GM21529 (cell line): ENCODE results near the gene IL5.
"Not testable (repeated sequence)": the region's sequence is repeated elsewhere in the genome, so short reads cannot be mapped to it uniquely, and the experiment has no call there.

Experiments used
- ATAC-seq: cut with Tn5 transposase; IDR thresholded peaks from one replicate; pipeline ENCODE4 v1.9.1; 2021; ENCODE audit not compliant: unreplicated experiment

The IL5 gene

DNA sequence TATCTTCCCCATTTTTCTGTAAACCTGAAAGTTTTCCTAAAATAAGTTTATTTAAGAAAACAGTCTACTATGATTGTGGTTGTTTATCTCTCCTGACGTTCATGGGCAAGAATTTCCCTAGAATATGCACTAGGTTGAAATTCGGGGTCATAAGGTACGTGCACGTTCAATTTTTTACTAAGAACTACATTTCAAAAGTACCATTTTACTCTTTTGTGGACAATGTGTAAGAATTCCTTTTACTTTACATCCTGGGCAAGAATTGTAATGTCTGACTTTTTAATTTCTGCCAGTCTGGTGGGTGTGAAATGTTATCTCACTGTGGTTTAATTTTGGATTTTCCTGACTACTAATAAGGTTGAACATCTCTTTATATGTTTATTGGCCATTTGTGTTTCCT is 12.4 kb downstream of the IL5 start:
- no peak for ATAC-seq

GRCh38 chr5:132528866-132529634 is 14.3 kb downstream of the IL5 start:
- no peak for ATAC-seq

- ATAC-seq: no peak
Measured at GRCh38 chr5:132528021-132528420, 15.3 kb downstream of the IL5 start.

DNA sequence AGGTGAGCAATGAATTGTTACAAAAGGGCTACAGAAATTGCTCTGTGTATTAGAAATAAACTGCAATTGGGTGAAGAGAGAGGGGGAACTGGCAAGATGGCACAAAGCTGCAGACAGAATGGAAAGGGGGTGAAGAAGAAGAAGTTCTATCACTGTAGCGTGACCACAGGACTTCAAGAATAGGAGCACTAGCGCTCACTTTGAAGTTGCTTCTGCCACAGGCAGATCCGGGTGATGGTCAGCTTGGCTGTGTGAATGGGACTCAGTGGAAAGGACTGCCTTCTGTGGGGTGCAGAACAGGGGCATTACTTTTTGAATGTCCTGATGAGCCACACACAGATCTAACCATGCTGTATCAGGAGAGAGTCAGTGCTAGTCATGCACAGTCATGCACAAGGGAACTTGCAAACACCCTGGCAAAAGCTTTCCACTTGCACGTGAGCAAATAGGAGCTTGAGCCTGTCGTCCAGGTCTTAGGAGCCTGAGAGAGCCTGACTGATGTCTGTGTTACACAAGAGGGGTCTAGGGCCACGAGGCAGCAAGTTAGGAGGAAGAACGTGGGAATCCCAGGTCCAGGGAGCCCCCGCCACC is 16.3 kb downstream of the IL5 start:
- ATAC-seq: no peak

GRCh38 chr5:132526290-132526973 is 16.9 kb downstream of the IL5 start:
- ATAC-seq: peak; percentile 44

DNA sequence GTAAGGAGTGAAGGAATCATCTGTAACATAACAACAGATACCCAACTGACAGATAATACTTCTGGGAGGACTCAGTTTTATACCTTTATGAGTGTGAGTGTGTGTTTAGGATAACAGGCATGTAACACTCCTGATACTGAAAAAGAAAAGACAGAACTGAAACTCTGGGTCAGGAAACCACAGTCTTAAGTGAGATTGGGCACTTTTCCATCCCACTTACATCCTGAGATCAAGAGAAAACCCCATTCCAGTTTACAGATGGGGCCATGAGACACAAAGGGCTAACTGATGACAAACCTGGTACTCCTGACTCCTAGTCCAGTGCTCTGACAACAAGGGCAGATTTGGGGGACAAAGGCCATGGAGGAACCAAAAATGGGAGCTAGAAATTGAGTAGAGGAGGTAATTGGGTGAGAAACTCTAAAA is 18.0 kb downstream of the IL5 start:
- peak; percentile 74 for ATAC-seq

DNA sequence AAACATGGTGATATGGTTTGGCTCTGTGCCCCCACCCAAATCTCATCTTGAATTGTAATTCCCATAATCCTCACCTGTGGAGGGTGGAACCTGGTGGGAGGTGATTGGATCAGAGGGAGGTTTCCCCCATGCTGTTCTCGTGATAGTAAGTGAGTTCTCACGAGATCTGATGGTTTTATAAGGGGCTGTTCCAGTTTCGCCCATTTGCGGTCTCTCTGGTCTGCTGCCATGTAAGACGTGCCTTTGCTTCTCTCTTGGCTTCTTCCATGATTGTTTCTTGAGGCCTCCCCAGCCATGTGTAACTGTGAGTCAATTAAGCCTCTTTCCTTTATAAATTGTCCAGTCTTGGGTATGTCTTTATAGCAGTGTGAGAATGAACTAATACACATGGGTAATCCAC is 18.4 kb downstream of the IL5 start:
- not testable (repeated sequence) for ATAC-seq

DNA sequence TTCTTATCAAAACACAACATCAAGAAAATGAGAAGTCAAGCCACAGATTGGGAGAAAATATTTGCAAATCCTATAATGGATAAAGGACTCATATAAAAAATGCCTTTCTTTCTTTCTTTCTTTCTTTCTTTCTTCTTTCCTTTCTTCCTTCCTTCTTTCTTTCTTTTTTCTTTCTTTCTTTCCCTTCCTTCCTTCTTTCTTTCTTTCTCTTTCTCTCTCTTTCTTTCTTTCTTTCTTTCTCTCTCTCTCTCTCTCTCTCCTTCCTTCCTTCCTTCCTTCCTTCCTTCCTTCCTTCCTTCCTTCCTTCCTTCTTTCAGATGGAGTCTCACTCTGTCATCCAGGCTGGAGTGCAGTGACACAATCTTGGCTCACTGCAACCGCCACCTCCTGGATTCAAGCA is 21.3 kb downstream of the IL5 start:
- not testable (repeated sequence) for ATAC-seq

DNA sequence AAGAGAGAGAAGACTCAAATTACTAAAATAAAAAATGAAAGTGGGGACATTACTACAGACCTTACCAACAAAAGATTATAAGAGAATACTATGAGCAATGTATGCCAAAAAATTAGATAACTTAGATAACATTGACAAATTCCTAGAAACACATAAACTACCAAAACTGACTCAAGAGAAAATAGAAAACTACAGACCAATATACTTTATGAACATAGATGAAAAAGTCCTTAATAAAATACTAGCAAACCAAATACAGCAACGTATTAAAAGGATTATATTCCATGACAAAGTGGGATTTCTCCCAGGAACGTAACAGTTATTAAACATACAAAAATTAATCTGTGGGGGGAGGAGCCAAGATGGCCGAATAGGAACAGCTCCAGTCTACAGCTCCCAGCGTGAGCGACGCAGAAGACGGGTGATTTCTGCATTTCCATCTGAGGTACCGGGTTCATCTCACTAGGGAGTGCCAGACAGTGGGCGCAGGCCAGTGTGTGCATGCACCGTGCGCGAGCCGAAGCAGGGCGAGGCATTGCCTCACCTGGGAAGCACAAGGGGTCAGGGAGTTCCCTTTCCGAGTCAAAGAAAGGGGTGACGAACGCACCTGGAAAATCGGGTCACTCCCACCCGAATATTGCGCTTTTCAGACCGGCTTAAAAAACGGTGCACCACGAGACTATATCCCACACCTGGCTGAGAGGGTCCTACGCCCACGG is 29.5 kb downstream of the IL5 start:
- not testable (repeated sequence) for ATAC-seq

DNA sequence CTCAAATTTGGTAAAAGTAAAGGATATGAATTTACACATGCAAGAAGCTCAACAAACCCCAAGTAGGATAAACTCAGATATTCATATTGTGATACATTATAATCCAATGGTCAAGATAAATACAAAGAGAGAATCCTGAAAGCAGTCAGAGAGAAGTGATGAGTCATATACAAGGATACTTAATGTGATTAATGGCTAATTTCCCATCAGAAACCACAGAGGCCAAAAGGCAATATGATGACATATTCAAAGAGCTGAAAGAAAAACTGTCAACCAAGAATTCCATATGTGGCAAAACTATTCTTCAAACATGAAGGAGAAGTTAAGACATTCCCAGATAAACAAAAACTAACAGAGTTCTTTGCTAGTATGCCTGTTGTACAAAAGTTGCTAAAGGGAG is 33.2 kb downstream of the IL5 start:
- ATAC-seq: no peak

DNA sequence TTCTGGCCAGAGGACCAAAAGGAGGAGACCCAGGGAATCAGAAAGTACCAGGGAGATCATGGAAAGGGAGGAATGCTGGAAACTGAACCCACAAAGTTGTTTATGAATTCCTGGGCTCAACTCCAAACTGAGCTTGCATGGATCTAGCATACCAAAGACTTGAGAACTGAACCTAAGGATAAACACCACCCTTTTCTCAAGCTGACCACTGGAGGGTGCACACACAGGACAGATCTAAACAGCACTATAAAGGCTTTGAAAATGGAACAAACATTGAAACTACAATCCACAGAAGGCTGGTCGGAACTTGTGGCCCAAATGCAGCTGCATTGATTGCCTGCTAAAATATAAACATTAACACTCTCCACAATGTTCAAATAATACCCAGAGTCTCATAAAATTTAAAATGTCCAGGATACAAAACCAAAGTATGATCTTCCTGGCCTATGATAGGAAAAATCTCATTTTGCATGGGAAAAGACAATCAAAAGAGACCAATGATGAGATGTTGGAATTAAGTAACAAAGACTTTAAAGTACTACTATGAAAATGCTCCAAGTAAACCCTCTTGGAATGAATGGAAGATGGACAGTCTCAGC is 37.1 kb downstream of the IL5 start:
- ATAC-seq: peak; percentile 65

- ATAC-seq: no peak
Measured at GRCh38 chr5:132505641-132506040, 37.7 kb downstream of the IL5 start.

DNA sequence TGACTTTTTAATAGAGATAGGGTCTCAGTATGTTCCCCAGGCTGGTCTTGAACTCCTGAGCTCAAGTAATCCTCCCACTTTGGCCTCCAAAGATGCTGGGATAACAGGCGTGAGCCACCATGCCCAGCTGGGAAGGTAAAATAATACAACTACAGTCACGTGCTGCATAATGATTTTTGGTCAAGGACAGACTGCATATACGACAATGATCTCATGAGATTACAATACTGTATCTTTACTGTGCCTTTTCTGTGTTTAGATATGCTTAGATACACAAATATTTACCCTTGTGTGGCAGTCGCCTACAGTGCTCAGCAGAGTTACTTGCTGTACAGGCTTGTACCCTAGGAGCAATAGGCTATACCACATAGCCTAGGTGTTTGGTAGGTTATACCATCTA is 38.6 kb downstream of the IL5 start:
- ATAC-seq: no peak

- ATAC-seq: no peak
Measured at GRCh38 chr5:132503244-132503643, 40.1 kb downstream of the IL5 start.

- no peak for ATAC-seq
Measured at GRCh38 chr5:132501961-132502931, 41.1 kb downstream of the IL5 start.

DNA sequence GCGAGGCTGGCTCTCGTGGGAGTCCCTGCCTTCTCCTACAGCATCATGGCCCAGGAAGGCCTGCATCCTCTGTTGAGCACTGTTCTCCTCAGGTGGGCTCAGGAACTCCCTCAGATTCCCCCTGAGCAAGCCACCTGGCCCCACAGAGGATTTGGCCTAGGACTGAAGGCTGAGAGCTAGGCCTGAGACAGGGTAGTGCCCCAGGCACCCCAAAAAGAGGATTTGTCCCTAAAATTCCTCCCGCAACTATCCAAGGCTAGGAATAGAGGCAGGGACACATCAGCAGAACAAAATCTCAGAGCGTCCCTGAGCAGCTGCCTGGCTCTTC is 41.7 kb downstream of the IL5 start:
- no peak for ATAC-seq

DNA sequence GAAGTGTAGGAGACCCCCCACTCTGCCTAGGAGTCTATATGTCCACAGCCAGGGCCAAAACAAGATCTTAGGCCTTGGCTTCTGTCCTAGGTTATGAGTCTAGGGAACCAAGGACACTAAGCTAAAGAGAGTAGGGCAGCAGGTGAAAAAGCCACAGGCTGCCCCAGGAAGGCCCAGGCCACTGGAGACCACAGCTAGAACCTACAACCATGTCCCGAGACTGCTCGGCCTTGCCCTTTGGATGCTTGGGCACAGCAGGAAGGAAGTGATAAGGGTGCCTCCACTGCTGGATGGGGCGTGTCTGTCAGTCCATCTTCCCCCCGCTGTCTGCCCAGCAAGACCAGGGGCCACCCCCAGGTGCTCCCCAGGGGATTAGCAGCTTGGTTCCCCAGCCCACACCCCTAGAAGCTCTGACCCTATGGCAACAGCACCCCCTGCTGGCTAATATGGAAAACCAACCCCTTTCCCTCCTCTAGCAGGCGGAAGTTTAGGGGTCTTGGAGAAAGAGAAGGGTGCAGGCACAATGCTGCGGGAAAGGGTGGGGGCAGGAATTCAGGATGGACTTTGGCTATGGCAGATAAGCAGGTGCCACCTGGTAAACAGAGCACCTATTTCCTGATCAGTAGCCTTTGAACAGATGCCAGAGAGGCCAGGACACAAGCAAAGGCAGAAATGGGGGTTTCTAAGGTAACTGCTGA is 42.2 kb downstream of the IL5 start:
- ATAC-seq: no peak

- ATAC-seq: no peak
Measured at GRCh38 chr5:132500244-132500930, 42.9 kb downstream of the IL5 start.
